ENCODE data around the gene PNISR.
"Not testable (repeated sequence)": the region's sequence is repeated elsewhere in the genome, so short reads cannot be mapped to it uniquely, and the experiment has no call there.

Gene PNISR, protein sequence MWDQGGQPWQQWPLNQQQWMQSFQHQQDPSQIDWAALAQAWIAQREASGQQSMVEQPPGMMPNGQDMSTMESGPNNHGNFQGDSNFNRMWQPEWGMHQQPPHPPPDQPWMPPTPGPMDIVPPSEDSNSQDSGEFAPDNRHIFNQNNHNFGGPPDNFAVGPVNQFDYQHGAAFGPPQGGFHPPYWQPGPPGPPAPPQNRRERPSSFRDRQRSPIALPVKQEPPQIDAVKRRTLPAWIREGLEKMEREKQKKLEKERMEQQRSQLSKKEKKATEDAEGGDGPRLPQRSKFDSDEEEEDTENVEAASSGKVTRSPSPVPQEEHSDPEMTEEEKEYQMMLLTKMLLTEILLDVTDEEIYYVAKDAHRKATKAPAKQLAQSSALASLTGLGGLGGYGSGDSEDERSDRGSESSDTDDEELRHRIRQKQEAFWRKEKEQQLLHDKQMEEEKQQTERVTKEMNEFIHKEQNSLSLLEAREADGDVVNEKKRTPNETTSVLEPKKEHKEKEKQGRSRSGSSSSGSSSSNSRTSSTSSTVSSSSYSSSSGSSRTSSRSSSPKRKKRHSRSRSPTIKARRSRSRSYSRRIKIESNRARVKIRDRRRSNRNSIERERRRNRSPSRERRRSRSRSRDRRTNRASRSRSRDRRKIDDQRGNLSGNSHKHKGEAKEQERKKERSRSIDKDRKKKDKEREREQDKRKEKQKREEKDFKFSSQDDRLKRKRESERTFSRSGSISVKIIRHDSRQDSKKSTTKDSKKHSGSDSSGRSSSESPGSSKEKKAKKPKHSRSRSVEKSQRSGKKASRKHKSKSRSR

DNA sequence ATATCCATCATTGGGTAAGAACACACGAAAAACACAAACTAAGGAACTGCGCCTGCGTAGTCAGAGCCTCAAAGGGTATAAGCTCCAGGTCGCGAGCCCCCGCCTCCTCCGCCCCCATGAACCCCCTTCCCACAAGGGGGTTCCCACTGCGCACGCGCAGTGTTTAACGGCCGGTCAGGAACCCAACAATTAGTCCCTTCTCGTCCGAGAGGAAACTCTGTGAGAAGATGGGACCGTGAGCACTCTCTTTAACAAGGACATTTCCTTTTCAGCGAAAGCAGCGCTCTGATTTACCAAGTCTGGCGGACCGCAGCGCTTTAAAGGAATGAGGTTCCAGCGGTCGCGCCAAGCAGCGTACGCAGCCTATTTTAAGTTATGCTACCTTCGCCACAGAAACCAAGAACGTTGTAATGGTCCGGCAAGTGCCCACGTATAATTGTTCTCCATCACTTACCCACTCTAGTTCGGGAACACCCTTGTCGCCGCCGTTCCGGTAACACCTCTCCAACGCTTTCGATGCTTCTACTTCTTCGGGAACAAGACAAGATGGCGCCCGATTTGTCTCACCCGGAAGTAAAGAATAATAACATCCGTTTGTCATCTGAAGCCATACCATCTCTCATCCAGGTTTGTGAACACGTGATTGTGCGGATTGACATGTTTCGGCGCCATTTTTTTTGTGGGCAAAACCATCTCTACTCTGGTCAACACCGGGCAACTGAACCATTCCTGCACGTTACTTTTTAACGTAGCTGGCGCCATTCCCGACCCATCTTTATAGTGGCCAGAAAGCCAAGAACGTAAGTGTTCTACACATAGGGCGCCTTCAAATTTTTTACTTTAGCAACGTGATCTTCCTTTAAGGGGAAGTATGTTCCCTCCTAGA is at the start of gene PNISR:
Gene PNISR (minus strand): TSS at position 548 of the 886 bp plus-strand sequence. CDS start 10,649 bp downstream, outside the sequence.
- DNase-seq (ENCODE audit: low spot score): peak; percentile 95

DNA sequence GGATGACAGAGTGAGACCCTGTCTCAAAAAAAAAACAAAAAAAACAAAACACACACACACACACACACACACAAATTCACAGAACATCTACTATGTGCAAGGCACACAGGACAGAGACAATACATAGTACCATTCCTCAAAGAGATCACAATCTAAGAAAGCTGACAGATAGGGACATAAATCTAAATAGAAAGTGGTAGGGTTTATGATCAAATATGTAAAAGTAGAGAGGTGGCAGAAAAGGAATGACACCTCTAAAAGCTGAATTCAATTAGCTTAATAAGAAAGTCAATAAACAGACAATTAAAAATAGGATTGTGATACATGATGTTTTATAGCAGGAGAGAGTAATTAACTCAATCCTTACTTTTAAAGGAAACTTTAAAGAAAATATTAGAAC is 48.6 kb upstream of the PNISR start:
- no peak for DNase-seq (ENCODE audit: low spot score)

DNA sequence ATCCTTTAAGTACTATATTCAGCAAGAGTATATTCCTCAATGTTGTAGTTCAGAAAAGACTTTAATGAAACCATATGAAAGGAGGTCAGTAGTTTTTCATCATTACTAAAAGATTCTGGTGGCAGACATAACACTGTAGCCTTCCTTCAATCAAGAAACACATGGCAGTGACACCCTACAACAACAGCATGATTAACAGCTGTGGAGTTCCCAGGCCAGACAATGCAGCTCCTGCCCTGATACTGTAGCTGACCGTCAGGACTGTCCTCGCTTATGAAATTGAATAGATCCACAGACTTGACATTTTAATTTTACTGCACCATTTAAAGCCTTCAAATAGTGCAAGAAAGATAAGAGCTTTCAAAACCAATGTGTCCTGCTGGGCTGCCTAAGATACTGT is 46.5 kb upstream of the PNISR start:
- DNase-seq (ENCODE audit: low spot score): no peak

DNA sequence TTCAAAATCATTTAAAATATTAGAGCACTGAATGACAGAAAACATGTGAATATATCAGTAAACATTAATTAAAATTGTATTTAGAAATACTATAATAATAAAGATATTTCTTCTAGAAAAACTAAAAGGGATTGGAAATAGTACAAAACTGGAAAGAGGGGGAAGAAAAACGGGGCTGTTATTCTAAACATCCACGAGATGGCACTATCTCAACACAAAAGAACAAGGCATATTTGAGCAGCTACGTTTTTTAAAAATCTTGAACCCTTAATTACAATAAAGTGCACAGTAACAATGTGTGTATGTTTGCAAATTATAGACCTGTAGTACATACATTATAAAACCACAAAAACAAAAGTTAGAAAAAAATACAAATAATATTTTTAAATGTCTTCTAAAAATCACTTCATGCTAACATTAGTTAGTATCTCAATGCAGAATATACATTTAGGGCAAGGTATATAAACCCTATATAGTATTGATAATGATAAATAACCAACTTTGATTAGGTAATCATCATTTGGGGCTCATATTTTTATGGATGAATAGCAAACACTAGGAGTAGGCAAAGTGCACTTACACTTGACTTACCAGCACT is 42.5 kb upstream of the PNISR start:
- DNase-seq (ENCODE audit: low spot score): peak; percentile 47

DNA sequence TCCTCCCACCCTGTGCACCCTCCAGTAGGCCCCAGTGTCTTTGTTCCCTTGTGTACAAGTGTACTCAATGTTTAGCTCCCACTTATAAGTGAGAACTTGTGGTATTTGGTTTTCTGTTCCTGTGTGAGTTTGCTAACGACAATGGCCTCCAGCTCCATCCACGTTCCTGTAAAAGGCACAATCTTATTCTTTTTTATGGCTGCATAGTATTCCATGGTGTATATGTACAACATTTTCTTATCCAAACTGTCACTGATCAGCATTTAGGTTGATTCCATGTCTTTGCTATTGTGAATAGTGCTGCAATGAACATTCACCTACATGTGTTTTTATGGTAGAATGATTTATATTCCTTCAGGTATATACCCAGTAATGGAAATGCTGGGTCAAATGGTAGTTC is 34.0 kb upstream of the PNISR start:
- DNase-seq (ENCODE audit: low spot score): not testable (repeated sequence)

DNA sequence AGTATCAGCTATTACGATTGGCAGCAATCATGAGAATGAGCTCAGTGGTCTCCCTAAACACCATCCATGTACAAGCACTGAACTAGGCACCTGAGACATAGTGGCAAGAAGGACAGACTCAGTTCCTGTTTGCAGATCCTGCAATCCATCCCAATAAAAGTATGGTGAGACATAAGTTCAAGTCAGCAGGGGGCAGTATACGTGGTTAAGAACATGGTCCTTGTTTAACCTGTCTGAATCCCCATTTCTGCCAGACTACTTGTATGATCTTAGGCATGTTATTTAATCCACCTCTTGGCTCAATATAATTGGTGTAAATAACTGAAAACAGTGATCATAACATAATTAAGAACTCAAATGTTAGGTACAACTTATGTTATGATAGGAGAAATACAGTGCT is 33.2 kb upstream of the PNISR start:
- DNase-seq (ENCODE audit: low spot score): peak; percentile 8

DNA sequence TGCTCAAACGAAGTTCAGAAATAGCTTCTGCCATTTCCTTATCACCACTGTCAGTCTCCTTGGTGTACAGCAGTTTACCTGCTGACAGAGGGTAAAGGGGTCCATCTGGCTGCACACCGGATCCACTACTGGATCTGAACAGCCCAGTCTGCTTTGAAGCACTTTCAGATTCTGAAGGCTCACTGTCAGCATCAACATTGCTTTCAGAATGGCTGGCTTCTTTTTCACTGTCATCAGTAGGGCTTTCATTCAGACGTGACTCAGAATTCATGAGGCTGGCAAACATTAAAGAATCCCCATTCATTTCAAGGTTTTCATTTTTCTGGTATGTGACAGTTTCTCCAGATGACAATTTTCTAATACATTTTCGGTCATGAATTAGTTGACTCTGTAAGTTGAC is 21.0 kb upstream of the PNISR start:
- no peak for DNase-seq (ENCODE audit: low spot score)

DNA sequence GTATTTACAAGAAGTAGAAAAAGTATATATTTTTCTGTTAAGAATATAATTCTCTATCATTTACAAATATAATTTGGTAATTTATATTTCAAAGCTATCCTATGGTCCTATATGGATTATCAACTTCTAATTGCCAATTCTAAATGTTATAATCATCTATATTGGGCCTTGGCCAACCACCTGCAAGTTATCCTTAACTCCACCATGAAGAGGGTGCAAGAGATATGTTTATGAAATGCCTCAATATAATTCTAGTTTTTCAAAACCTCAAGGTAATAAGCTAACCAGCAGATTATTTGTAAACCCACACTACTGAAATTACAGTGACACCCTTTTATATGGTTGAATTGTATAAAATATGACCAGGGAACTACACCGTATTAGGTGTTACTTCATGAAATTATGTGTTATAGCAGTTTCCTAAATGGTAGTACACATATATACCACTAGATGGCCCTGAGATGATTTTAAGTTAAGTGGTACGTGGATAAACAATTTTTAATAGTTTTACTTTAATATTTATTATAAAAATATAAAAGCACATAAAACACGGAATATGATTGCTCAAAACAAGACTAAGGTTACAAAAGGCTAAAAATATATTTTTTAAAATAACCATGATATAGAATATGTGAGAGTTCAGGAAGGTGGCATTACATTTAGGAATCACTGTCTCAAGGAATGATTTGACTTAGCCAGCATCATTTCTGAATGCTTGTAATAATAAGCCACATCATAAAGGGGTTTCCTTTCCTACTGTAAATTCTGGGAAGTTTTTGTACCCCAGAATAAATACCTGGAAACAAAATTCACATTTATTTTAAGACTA is 9.8 kb upstream of the PNISR start:
- peak; percentile 41 for DNase-seq (ENCODE audit: low spot score)

DNA sequence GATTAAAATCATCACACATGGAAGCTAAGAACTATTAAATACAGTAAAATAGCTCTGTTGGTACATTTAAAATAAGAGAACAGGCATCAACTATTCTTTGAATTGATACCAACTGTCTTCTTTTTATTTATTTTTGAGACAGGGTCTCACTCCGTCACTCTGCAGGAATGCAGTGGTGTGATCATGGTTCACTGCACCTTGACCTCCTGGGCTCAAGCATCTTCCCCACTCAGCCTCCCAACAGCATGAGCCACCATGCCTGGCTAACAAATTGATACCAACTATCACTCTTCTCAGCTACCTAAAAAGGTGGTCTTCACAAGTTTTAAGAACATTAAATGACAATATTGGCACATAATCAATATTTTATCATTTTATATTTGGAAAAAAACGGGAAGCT is 7.8 kb upstream of the PNISR start:
- no peak for DNase-seq (ENCODE audit: low spot score)

DNA sequence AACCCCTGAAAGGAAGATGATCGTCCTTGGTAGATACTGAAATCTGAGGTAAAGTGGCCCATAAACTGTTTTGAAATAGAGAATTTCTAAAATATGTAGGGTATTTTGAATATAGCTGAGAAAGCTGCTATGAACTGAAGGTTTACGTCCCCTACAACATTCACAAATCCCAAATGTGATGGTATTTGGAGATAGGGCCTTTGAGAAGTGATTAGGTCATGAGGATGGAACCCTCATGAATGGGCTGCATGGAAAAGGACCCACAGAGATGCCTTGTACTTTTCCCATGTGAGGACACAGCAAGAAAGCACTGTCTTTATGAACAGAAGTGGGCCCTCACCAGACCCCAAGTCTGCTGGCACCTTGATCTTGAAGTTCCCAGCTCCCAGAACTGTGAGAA is 6.8 kb upstream of the PNISR start:
- no peak for DNase-seq (ENCODE audit: low spot score)

DNA sequence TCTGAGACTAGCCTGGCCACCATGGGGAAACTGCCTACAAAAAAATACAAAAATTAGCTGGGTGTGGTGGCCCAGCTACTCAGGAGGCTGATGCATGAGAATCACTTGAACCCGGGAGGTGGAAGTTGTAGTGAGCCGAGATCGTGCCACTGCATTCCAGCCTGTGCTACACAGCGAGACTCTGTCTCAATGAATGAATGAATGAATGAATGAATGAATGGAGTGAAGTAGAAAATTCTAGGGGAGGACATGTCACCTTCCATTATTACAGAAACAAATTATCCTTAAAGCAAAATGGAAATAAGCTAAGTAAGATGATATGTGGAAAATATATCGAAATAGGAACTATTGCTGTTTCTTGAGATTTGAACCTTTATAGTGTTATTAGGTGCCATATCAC is 2.9 kb upstream of the PNISR start:
- DNase-seq (ENCODE audit: low spot score): no peak

DNA sequence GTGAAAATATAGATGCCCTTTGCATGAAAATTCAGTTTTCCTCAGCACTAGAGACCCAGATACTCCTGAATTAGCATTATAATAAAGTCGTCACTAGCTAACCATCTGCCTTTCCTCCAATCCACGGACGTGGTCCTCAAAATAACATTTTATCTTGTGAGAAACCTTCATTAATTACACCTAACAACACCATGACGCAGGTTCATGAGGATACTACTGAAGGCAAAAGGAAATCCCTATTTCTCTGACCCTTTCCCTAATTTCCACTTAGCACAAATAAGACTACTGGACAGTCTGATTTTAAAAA is 1.3 kb upstream of the PNISR start:
- DNase-seq (ENCODE audit: low spot score): no peak

DNA sequence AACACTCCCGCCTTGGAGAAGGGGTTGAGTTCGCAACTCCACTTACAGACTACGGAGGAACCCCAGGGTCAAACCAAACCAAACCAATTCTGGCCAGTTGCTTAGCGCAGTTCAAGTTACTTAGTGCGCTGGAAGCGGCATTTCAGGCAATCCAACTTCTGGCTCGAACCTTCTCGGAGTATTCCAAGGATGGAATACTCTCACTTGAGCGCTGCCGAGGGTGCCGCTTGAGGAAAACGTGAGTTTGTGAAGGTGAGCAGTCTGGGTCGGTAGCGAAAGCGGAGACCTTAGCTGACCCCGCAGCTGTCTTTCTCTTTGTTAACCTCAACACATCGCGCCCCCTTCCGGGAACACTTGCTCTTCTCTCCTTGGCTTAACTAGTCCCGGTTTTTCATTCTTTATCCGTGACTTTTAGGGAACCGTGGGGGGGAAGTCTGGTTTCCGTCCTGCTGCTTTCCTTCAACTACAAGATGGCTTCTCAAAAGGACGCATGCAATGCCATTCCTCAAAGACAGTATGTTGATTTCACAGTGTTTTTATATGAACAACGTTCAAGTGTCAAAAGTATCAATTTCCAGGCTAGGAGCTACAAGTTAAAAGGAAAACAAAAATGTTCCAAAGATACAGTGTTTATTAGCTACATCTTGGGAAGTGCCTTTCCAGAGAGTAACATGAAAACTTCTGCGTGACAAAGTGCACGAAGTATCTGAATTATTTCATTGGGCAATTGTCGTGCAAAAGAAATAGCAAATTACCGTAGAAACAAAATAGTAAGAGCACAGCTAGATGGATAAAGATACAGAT is 741 bp upstream of the PNISR start:
- peak; percentile 65 for DNase-seq (ENCODE audit: low spot score)

DNA sequence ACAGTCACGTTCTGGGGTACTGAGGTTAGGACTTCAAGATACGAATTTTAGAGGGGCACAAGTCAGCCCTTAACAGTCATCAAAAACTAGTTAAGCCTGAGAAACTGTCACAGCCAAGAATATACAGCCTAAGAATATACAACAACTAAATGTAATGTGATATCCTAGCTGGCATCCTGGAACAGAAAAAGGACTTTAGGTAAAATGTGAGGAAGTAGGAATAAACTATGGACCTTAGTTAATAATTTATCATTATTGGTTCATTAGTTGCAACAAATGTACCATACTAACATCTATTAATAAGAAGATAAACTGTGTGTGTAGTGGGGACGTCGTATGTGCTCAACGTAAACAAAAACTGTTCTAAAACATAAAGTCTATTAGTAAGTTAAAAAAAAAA is 1.1 kb downstream of the PNISR start:
- DNase-seq (ENCODE audit: low spot score): no peak

DNA sequence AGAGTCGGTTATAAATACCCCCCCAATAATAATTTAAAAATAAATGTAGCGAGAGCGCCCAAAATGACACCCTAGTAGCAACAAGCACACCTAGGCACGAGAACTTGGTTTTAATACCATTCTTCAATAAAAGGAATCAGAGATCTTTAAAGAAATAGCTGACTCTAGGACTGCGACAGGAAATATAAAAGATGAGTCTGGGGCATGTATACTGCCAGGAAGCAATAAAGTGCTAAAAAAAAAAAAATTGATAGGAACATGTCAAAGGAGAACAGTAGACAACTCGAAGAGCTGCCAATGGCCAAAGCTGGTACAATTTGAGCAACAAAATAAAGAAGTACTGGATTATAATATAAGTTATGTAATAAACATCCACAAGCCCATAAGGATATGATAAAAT is 2.2 kb downstream of the PNISR start:
- no peak for DNase-seq (ENCODE audit: low spot score)

DNA sequence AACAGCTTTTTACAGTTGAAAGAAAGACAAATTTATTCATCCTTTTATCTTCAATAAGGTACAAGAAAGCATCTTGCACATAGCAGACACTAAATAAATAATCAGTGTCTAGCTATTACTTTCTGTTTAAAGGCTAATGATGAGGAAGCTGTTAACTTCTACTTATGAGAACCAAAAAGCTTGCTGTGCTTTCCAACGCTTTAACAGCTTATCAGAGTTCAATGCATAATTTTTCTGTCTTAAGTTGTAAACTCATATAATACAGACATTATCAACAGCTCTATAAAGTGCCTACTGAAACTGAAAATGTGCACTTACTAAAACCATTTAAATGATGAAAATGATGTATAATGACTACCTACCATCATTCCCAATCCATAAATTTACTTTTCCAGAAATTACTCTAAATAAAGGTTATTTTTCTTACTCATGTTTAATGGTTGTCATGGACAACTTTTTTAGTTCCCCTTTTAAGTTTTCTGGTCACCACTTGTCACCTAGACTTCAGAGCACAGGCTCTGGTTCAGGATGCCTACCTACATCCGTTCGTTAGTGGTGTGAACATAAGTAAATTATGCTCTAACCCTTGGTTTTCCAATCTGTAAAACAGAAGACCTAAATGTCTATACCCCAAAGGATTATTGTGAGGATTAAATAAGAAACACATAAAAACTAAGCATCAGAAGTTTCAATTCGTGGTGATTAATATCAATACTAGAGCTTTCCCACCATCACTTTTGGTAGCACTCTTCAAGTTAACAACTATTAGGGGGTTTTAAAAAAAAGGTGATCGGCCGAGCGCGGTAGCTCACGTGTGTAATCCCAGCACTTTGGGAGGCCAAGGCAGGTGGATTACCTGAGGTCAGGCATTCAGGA is 8.0 kb downstream of the PNISR start:
- no peak for DNase-seq (ENCODE audit: low spot score)

DNA sequence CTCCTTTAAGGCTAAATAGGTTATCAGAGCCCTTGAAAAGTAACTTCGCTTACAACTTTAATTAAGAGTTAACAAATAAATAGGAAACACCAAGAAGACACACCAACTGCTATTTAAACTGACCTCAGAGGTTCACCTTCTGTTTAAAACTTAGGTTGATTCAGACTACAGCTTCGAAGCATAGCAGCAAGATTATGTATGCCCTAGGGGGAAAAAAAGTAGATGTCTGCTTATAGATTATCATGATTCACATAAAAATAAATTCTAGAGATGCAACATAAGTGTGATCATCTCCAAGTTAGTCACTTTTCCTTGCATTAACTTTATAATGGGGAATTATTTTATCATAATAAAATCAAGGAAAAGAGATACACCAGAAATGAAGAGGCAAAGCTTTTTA is 8.9 kb downstream of the PNISR start:
- DNase-seq (ENCODE audit: low spot score): no peak

DNA sequence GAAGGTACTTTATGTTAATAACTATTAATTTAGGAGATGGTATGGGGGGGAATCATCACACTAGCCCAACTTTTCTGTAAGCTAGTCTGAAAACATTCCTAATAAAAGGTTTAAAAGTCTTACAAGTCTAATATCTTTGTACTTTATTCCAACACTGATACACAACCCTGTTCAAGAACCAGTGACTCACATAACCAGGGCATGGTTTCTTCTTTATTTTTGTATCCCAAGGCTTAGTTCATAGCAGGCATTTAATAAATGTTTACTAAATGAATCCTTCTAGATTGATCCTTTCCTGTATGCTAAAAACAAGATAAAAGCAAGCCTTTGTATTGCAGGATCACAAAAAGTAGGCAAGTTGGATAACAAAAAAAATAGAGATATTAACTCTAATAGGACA is 9.7 kb downstream of the PNISR start:
- no peak for DNase-seq (ENCODE audit: low spot score)

DNA sequence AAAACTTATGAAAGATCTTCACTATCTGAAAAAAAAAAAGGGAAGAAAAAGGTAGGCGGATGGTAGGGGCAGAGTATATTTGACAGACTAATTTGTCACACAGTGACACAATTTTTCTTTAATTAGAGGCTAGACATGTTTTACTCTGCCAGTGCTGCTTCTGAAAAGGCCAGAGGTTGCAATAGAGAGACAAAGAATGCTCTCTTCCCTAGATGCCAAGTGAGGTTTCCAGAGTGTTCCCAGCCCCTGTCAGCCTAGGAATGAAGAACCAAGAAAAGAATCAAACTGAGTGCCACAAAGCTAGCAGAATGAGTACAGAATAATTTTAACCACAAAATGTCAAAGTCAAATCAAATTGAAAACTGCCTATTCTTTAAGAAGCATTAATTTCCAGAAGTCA is 13.0 kb downstream of the PNISR start:
- DNase-seq (ENCODE audit: low spot score): no peak

Data from AG08395 (cell line).